NB4 (cell line): ENCODE data around the gene TRIM34.

Experiments used
- DNase-seq: peaks from one replicate; pipeline ENCODE4 v3.0.0; 2010; ENCODE audit warnings: low read depth
- H3K4me3 ChIP-seq: one replicate; pipeline ENCODE4 v1.5.1; 2011; ENCODE audit warnings: mild to moderate bottlenecking, low read depth, low read length, moderate library complexity
- MYC ChIP-seq: IDR thresholded peaks from 2 replicates; pipeline ENCODE4 v1.6.1; 2011; ENCODE audit warnings: low read depth, low read length
- POLR2A ChIP-seq: IDR thresholded peaks from 2 replicates; pipeline ENCODE4 v1.6.1; 2011; ENCODE audit warnings: mild to moderate bottlenecking; ENCODE audit not compliant: insufficient read length; ENCODE audit errors: extremely low read depth
- TF ChIP-seq, protein P1 (sequence below): IDR thresholded peaks from one replicate; pipeline ENCODE4 v1.5.1; 2012; ENCODE audit warnings: low read depth, low read length
- TF ChIP-seq, protein P2 (sequence below): IDR thresholded peaks from 2 replicates; pipeline ENCODE4 v1.6.1; 2011; ENCODE audit warnings: low read depth, low read length

Gene TRIM34

DNA sequence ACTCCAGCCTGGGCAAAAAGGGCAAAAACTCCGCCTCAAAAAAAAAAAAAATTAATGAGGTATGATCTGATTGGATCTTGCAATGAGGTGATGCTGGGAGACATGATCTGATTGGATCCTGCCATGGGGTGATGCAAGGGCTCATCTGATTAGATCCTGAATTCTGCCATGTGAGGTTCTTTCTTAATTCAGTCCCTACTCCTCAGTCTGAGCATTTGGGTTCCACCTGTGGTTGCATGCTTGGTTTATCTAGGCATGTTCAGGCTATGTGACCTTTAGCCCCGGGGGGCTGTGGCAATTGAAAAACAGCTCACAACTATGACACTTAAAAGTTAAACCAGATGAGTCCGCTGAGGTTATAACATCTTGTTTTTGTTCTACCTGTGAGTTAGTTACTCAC, 33.2 kb upstream of the TRIM34 start:
- peak; percentile 11 for DNase-seq
- TF ChIP-seq, protein P1, sequence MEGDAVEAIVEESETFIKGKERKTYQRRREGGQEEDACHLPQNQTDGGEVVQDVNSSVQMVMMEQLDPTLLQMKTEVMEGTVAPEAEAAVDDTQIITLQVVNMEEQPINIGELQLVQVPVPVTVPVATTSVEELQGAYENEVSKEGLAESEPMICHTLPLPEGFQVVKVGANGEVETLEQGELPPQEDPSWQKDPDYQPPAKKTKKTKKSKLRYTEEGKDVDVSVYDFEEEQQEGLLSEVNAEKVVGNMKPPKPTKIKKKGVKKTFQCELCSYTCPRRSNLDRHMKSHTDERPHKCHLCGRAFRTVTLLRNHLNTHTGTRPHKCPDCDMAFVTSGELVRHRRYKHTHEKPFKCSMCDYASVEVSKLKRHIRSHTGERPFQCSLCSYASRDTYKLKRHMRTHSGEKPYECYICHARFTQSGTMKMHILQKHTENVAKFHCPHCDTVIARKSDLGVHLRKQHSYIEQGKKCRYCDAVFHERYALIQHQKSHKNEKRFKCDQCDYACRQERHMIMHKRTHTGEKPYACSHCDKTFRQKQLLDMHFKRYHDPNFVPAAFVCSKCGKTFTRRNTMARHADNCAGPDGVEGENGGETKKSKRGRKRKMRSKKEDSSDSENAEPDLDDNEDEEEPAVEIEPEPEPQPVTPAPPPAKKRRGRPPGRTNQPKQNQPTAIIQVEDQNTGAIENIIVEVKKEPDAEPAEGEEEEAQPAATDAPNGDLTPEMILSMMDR, result no peak
- TF ChIP-seq, protein P2, sequence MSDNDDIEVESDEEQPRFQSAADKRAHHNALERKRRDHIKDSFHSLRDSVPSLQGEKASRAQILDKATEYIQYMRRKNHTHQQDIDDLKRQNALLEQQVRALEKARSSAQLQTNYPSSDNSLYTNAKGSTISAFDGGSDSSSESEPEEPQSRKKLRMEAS, result no peak
- no peak for TF ChIP-seq POLR2A
- no peak for TF ChIP-seq MYC
- H3K4me3 ChIP-seq, result no peak overlapping the region

DNA sequence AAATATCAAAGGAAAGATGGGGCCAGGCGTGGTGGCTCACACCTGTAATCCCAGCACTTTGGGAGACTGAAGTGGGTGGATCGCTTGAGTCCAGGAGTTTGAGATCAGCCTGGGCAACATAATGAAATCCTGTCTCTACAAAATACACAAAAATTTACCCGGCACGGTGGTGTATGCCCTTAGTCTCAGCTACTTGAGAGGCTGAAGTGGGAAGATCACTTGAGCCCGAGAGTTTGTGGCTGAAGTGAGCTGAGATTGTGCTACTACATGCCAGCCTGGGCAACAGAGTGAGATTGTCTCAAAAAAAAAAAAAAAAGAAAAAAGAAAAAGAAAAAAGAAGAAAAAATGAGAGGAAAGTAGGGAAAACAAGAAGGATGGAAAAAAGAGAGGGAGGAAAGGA, 32.2 kb upstream of the TRIM34 start:
- no peak overlapping the region for H3K4me3 ChIP-seq
- DNase-seq, result no peak
- TF ChIP-seq, protein P2, result no peak
- TF ChIP-seq, protein P1, result no peak
- TF ChIP-seq POLR2A (no peak), MYC (no peak)

DNA sequence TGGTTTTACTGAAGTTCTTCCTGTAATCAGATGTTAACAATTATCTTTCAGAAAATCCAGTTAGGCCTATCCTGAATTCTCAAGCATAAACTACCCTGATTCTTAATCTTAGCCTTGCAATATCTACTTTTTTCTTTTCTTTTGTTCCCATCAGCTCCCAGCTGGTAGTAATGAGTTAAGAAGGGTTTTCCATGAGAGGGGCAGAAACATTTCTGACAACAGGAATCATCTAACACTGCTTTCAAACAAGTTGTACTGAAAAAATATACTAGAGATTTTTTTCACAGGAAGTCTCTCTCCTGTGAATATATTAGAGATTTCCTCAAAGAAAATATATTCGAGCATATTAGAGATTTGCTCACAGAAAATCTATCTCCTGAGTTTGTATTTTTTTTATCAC, 31.7 kb upstream of the TRIM34 start:
- TF ChIP-seq POLR2A, result no peak
- TF ChIP-seq MYC, result no peak
- TF ChIP-seq, protein P1, result no peak
- TF ChIP-seq, protein P2, result no peak
- no peak overlapping the region for H3K4me3 ChIP-seq
- DNase-seq, result no peak

DNA sequence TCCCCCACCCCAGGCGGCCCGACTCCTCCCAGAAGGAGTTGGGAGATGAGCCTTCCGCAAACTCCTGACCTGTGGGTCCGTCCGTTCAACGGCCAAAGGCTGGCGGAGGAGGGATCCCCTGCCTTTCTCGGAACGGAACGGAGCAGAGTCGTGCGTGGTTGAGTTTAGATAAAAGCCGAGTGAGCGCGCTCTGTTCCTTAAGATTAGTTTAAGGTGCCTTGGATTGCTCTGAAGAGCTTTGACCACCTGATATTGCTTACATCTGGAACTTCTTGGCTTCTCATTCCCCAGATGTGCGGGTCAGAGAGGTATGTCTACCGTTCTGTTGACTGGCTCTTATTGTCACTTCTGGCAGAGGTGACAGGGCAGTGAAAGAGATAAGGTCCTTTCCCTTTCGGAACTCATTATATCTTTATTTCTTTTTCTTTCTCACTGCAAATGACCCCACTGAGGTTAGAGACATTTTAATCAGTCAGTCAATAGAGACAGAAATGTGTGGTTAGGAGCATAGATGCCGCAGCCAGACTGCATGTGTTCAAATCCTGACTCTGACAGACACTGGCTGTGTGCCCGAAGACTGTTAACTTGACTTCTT, 28.1 kb upstream of the TRIM34 start, which contains the start of gene TRIM6:
Gene TRIM6, plus strand, starts transcription at position 31 of the 595 bp plus-strand sequence. Its CDS starts 261 bp downstream, at position 292.
- peak within 1 kb of the TSS; percentile 44 for H3K4me3 ChIP-seq
- DNase-seq, result peak; percentile 44
- no peak for TF ChIP-seq POLR2A
- TF ChIP-seq MYC, result no peak
- TF ChIP-seq, protein P1, result no peak
- TF ChIP-seq, protein P2, result no peak

DNA sequence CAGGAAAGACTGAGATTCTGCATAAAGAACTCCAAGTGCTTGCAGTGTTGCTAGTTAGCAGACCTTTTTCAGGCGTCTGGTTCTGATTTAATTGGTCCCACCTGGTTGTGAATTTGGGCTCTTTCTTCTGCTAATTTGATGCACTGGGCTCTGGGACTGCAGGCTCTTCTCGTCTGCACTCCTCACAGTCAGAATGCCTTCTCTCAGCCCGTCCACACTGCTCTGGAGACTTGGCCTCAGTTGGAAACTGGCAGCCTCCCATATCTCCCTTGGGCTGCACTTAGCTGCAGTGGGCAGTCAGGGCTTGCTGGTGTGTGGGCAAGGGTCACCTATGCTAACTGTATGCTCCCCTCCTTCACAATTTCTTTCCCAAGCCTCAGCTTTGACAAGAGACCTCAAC, 26.8 kb upstream of the TRIM34 start:
- TF ChIP-seq, protein P2, result no peak
- TF ChIP-seq, protein P1, result no peak
- TF ChIP-seq MYC (no peak), POLR2A (no peak)
- no peak overlapping the region for H3K4me3 ChIP-seq
- DNase-seq, result no peak
